GM23248 (cell line): ENCODE measurements around the gene ATP11C.
"Not testable (repeated sequence)": the region's sequence is repeated elsewhere in the genome, so short reads cannot be mapped to it uniquely, and the experiment has no call there.

Experiments used
- EZH2 ChIP-seq: fragments of 200-600 bp; sonication (generic); IDR thresholded peaks from 2 replicates; pipeline ENCODE4 v1.6.1; 2018; ENCODE audit warnings: antibody characterized with exemption, mild to moderate bottlenecking; ENCODE audit not compliant: insufficient read depth, poor library complexity, severe bottlenecking
- EZH2phosphoT487 ChIP-seq: fragments of 200-600 bp; sonication (generic); IDR thresholded peaks from 2 replicates; pipeline ENCODE4 v1.6.1; 2018; ENCODE audit warnings: antibody characterized with exemption, moderate library complexity, mild to moderate bottlenecking, low read depth; ENCODE audit not compliant: insufficient read depth

DNA sequence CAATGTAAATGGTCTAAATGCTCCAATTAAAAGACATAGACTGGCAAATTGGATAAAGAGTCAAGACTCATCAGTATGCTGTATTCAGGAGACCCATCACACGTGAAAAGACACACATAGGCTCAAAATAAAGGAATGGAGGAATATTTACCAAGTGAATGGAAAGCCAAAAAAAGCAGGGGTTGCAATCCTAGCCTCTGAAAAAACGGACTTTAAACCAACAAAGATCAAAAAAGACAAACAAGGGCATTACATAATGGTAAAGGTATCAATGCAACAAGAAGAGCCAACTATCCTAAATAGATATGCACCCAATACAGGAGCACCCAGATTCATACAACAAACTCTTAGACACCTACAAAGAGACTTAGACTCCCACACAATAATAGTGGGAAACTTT is 28.2 kb upstream of the ATP11C start:
- not testable (repeated sequence) for TF ChIP-seq EZH2phosphoT487, EZH2
